Left renal pelvis (tissue), 4 donors: ENCODE measurements around the gene TNFAIP3. TPM values are rescaled to one million over a fixed set of nuclear protein-coding genes. Genes with fewer than 3 reads are reported as not detected.

Experiments
- DNase-seq, 4 donors: peaks; one replicate each; pipeline ENCODE4 v3.0.0-alpha.2; 2013; ENCODE audit warnings: low read depth in 4 of 4, low spot score in 3 of 4
- polyA plus RNA-seq, 4 donors: library from polyadenylated mRNA; unstranded; fragments of 120-200 nt; gene quantifications; one replicate each; pipeline ENCODE4 v1.2.1, GENCODE V29; 2013; ENCODE audit not compliant: insufficient read length in 4 of 4

Gene TNFAIP3
- polyA plus RNA-seq, 4 donors: 8.1 to 14.5 (median 9.2) TPM

DNA sequence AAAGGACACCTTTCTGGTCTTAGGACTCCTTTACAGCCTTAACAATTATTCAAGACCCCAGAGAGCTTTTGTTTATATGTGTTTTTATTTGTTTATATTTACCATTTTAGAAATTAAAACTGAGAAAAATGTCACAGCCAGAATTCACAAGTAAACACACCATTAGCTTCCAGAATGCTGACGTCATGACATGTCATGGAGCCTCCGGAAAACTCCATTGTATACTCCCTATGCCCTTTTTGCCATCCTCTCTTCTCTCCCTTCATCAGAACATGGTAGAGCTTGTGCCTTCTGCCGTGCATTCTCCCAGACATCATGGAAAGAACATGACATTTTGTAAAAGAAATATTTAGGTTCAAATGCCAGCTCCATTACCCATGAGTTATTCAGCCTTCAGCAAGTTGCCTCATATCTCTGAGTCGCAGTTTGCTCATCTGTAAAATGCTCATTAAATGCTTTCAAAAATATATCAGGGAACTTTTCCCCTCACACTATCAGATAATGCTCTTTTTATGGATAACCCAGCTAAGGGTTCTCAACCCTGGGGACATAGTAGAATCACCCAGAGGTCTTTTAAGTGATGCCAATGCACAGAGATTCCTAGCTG is 27.8 kb downstream of the TNFAIP3 start:
- DNase-seq: no peak

DNA sequence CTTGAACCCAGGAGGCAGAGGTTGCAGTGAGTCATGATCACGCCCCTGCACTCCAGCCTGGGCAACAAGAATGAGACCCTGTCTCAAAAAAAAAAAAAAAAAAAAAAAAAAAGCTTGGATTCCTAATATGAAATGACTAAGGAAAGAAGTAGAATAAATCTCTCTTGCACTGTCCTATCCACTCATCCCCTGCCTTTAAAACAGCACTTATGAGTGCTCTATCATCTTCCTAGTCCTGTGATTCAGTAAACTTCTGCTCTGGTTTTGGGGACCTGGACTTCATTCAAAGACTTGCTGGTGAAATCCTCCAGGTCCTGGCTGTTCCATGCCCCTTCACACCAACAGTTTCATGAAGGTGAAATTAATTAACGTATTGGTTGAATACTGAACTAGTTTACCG is 29.6 kb downstream of the TNFAIP3 start:
- no peak for DNase-seq

DNA sequence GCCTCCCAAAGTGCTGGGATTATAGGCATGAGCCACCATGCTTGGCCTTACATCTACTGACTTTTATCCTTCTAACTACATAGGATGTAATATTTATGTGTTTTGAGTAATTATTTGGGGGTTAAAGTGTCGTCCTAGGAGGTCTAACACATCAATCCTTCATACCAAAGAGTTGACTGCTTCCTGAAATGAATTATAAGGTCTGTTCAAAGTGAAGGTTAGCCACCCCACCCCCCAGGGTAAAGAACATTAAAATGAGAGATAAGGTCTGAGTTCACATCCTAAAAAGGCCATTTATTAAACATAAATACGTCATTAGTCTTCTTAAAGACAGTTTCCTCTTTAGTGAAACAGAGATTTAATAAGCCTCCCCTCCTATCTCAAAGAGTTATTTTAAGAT is 33.8 kb downstream of the TNFAIP3 start:
- no peak for DNase-seq

DNA sequence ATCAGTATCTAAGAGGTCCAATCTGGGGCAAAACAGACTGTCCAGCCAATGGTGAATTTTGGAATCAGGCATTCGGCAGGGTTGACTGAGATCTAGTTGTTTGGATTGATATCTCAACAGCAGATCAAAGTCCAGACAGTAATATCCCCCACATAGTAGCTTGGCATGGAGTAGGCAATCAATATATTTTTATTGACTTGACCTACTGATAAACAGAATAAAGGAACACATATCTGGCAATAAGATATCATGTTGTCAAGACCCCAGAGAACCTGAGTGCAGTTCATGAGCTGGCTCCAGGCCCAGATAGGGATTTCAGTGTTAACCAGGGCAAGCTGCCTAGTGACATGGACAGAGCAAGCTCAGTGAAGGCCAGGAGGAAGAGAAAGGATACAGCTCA is 34.4 kb downstream of the TNFAIP3 start:
- no peak for DNase-seq

DNA sequence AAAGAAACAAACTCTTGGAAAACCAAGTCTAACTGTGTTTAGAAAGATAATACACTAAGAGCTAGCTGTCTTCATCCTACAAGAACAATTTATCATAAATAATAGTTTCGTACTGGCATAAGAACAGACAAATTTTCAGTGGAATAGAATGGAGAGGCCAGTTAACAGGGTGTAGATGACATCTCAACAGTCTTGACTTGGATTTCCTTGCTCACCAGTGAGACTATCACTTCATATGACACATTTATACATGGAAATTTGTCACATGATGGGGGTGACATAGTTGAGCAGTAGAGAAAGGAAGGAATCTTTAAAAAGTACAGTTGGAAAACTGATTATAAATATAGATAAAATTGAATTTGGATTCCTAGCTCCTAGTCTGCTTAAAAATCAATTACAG is 35.6 kb downstream of the TNFAIP3 start:
- no peak for DNase-seq

DNA sequence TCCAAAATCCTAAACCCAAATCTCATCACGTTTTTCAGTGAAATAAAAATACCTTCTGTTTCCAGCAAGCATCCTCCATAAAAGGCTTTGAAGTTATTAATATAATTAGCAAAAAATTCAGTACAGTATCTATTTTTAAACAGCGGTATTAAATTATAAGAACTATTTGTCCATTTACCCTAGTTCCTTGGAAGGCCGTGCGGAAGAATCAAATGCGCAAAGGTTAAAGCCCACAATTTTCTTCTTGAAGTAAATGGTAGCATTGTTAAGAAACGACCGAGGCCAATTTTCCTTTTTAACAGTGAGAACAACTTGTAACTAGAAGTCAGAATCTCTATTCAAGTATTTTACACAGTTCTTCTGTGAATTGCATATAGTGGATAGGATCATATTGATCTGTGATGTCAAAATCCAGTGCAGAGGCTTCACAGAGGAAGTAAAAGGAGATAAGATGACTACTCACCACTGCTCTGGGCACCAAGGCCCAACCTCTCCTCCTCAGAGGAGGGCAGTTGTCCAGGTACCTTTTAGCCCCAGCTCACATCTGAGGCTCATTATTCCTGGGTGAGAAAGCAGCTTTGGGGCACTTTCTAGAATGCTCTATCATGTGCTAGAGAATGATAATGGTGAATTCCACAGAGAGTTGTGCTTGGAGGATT is 36.3 kb downstream of the TNFAIP3 start:
- no peak for DNase-seq

DNA sequence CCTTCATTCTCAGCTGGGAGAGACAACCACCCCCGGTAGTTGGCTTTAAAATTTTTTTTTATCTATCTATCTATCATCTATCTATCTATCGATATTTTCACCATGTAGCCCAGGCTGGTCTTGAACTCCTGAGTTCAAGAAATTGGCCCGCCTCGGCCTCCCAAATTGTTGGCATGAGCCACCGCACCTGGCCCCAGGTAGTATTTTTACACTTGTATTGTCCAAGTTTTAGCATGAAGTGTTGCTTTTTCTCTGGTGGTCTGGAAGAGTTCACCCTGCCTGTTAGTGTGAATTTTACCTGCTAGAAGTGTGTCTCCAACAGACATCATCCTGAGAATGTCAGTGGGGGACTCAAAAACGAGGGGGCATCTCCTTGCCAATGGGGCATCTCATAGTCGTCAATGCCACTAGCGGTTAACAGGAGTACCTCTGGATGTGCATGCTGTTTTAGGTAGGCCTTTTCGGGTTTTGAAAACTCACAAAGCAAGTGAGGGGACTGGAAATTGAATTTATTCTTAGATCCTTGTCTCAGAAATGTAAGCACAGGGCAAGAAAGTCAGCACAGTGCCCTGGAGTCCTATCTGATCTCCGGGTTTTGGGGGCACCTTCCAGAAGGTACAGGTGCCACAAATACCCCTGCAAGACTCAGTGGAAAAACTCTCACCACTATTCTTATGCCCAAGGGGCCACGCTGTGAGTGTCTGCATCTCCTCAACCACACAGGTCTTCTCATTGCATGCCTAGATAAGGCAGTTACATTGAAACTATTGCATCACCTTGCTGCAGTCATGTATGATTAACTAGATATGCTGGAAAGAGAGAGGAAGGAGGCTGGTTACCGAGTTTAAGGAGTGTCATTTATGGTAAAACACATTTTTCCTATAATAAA is 37.1 kb downstream of the TNFAIP3 start:
- DNase-seq: no peak

DNA sequence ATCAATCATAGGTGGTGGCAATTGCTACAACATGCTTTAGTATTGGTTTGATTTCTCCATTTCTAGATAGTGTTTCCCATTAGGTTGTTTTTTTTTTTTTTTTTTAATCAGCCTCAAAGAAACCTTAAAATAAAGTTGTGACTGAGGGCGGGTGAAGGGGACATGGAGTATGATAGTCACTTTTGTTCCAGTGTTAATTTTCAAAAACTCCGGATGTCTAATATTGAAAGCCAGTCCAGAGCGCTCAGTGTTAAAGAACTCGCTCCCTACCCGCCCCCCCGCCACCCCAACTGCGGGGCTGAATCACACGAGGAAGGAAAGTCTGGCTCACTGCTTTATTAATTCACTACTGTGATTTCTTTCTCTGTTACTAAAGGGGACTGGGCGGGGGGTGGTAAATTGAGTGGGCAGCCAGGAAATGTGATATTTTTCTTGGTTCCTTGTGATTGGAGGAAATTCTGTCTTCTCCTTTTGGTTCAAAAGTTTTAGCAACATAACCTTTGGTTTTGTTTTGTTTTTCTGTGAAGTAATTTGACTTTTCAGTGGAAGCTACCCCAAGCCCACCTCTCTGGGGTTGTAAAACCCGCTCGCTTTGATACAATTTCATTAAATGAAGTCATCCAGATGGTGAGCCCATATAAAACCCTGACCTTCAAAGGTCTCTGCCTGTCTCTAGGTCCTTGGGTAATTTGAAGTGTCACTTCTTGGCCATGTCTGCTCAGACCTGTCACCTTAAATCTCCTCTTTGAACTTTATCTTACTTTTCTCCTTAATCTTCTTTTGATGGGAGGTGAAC is 38.0 kb downstream of the TNFAIP3 start:
- no peak for DNase-seq

DNA sequence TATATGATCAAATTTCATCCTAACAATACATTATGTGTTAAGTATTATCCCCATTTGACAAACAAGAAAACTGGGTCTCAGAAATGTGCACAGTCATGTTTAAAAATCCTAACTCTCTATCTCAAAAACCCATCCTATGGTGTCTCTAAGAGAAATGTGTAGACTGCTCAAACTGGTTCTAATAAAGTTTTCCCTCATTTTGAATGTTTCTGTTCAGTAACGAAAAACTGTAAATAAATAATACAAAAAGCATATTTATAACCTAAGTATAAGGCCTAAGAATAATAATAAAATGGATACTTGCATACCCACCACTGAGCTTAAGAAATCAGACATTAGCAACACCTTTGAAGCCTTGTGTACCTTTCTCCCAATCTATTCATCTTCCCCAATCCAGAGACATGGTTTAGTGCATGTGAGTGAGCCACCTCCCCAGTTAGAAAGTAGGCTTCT is 39.0 kb downstream of the TNFAIP3 start:
- no peak for DNase-seq

DNA sequence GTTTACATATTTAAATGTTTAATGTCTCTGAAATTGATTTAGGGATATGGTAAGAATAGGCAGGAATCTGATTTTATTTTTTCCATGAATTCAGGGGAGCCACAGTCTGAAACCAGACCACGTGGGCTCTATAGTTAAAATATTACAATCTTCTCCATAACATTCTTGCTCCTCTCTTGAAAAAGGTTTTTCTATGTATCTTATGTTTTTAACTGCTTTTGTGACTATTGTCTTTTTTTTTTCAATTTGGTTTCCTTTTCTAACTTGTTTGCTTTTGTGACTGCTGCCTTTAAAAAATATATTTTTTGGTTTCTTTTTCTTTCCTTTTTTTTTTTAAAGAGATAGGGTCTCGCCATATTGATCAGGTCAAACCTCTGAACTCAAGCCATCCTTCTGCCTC is 40.1 kb downstream of the TNFAIP3 start:
- DNase-seq: no peak

DNA sequence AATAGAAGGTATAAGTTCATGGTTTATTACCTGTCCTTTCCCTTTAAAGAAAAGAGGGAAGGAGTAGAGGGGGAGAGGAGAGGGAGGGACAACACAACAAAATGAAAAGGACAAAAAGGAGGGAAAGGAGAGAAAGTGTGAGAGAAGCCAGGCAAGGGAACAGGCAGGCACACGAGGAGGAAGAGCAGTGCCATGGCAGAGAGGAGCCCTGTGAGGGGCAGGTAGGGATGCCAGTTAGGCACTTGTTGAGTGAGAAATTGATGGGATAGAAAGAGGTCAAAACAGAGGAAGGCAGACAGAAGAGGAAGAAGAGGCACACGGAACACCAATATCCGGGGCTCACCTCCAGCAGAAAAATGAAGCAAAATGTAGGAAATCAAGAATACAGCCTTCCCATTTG is 42.5 kb downstream of the TNFAIP3 start:
- DNase-seq: no peak

DNA sequence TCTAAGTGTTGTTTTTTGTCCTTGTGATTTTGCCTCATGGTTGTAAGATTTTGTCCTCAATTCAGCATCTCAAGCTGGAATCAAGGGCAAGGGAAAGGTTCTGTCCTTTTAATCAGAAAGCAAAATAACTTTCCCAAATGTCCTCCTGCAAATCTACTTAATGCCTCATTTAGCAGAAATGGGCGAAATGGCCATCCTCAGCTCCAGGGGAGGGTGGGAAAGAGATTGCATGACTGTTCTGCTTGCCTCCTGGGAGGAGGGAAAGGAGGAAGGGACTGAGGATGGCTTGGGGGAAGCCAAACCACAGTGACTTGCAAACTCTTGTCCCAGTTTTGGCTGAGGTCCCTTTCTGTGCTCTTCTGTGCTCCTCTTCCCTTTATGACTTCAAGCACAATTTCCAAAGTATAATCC is 43.4 kb downstream of the TNFAIP3 start:
- no peak for DNase-seq

DNA sequence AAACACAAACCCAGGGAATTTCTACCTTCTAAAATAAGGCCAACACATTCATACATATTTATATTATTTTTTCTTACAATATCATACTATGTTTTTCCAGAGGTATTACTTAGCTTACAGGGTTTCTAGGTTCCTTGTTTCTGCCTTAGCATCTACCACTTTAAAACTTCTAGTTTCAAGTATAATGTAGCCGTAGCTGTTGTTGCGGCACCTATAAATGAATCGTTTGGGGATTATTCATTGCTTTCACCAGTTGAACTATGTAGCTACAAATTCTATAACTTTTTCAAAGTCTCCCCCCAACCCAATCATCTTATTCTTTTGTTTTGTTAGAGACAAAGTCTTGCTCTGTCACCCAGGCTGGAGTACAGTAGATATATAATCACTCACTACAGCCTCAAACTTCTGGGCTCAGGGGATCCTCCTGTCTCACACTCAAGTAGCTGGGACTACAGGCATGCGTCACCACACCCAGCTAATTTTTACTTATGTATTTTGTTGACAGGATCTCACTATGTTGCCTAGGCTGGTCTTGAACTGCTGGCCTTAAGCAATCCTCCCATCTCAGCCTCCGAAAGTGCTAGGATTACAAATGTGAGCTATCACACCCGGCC is 43.9 kb downstream of the TNFAIP3 start:
- no peak for DNase-seq

DNA sequence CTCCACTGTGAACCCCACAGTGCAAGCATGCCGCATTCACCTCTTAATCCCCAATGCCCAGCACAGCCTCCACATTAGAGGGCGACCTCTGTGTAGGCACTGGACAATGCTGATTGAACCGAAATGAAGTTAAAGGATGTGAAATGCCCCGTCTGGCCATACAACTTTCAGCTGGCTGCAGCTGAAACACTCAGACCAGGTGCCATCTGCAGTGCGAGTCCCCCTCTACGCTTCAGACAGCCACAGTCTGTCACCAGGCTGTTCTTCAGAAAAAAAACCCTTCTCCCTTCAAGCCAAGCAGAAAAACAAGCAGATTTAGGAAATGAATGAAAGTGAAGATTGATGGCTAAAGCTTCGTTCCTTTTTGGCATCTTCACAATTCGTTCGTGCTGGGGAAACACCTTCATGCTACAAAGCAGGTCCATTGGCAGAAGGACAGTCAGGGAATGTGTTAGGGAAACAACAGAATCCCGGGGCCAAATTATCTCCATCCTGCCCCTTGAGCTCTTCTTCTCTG is 44.7 kb downstream of the TNFAIP3 start:
- DNase-seq: no peak

DNA sequence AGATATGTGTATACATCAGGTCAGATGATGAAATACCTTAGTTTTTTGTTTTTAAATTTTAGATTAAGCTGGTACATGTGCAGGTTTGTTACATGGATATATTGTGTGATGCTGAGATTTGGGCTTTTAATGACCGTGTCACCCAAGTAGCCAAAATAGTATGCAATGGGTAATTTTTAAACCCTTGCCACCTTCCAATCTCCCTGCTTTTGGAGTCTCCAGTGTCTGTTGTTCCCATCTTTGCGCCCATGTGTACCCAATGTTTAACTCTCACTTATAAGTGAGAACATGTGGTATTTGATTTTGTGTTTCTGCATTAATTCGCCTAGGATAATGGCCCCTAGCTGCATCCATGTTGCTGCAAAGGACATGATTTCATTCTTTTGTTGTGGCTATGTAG is 45.8 kb downstream of the TNFAIP3 start:
- no peak for DNase-seq

DNA sequence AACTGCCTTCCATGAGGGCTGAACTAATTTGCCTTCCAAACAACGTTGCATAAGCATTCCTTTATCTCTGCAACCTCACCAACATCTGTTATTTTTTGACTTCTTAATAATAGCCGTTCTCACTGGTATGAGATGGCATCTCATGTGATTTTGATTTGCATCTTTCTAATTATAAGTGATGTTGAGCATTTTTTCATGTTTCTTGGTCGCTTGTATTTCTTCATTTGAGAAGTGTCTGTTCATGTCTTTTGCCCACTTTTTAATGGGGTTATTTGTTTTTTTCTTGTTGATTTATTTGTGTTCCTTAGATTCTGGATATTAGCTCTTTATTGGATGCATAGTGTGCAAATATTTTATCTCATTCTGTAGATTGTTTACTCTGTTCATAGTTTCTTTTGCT is 46.4 kb downstream of the TNFAIP3 start:
- no peak for DNase-seq

DNA sequence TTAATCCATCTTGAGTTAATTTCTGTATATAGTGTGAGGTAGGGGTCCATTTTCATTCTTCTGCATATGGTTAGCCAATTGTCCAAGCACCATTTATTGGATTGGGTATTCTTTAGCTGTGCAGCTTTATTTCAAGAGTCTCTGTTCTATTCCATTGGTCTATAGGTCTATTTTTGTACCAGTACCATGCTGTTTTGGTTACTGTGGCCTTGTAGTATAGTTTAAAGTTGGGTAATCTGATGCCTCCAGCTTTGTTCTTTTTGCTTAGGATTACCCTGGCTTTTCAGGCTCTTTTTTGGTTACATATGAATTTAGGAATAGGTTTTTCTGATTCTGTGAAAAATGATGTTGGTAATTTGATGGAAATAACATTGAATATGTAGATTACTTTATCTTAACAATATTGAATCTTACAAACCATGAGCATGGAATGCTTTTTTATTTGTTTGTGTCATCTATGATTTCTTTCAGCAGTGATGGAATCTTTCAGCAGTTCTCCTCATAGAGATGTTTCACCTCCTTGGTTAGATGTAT is 47.0 kb downstream of the TNFAIP3 start:
- DNase-seq: no peak

DNA sequence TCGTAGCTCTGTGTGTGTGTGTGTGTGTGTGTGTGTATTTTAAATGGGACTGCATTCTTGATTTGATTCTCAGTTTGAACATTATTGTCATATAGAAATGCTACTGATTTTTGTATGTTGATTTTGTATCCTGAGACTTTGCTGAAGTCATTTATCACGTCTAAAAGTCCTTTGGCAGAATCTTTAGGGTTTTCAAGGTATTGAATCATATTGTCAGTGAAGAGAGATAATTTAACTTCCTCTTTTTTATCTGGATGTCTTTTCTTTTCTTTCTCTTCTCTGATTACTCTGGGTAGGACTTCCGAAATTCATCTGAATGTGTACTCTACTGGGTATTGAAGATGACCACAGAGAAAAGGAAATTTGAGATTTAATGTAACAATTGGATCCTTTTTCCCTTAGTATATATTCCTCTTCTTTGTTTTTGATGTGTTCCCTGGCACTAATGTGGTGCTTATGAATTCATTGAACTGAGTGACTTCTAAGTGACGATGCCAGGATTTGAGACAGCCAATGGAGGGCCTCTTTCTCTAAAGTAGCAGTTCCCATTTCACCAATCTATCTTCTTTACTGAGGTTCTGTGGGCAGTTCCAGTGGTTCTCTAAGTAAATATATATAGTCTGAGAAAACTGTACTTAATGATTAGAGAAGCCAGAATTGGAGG is 47.6 kb downstream of the TNFAIP3 start:
- DNase-seq: no peak

DNA sequence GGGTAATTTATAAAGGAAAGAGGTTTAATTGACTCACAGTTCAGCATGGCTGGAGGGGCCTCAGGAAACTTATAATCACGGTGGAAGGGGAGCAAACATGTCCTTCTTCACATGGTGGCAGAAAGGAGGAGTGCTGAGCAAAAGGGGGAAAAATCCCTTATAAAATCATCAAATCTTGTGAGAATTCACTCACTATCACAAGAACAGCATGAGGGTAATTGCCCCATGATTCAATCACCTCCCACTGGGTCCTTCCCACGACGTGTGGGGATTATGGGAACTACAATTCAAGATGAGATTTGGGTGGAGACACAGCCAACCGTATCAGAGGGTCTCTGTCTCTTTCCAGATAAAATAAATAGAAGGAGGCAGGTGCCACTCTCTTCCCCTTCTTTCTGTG is 48.7 kb downstream of the TNFAIP3 start:
- DNase-seq: no peak
